Measurements from ENCODE around the gene WHRN. TPM values are rescaled to one million over a fixed set of nuclear protein-coding genes. Genes with fewer than 3 reads are reported as not detected.
A peak's percentile ranks its signal among the peaks of the same experiment; 100 is the strongest.

Gene WHRN
- total and polyA plus RNA-seq, 2 of the 13 experiments (the other 11 are each of a cell fraction or from before 2014, with no cell fraction given): 2.3 to 5.3 TPM

GRCh38 chr9:114403153-114403756 lies 102.0 kb downstream of the WHRN start (continued):
- TF ChIP-seq ATF2 (CRISPR knock-in tag; IDR thresholded peaks at IDR 0.05) (no peak), FOXM1 (CRISPR knock-in tag; IDR thresholded peaks at IDR 0.05) (no peak), ZNF720 (CRISPR knock-in tag; IDR thresholded peaks at IDR 0.05) (no peak)

- FAIRE-seq (peak; percentile 90), ATAC-seq (peak; percentile 55), DNase-seq (ENCODE audit: low spot score) (peak; percentile 77)
- peak overlapping the region; percentile 60 for H2AFZ ChIP-seq (ENCODE audit: low read length)
- ChIA-PET POLR2A (interaction anchor here (0.9 to 1.9 kb wide), 4 partner anchors 9 to 186 kb away, joined by 4 to 5 read pairs (median 4); partner anchors contain the start of genes AKNA and ATP6V1G1), CTCF (ENCODE audit: low intra/inter-chr PET ratio, low total read pairs) (no interaction called here)
- BruUV-seq (replicated peaks): no TSS peak
- peaks cover 63% of the 10 kb centered on the region for H3K4me1 ChIP-seq (ENCODE audit: insufficient read depth, low read length)
- 14% methylated on average over 6 of the region's 7 CpGs for WGBS (ENCODE audit: low lambda C conversion rate)
- H3K4me3 ChIP-seq (replicated peaks in 1 of 3; ENCODE audit: insufficient read depth in 1 of 3, low read depth in 2 of 3, low read length in 3 of 3): peak overlapping the region in 1 of 3 experiments; percentile 44; a peak in 2 of 6 replicates
- H3K4me2 ChIP-seq (ENCODE audit: low read depth, low read length): peak overlapping the region; percentile 69
- no peaks in the 10 kb centered on the region for H3K36me3 ChIP-seq (replicated peaks in 1 of 2; ENCODE audit: control insufficient read depth in 1 of 2, insufficient read depth in 2 of 2, low read length in 2 of 2)
- intact Hi-C loops (cut with micrococcal nuclease; ENCODE audit: unreplicated experiment) (loop anchor here (10.0 kb wide), 2 partner anchors 613 to 1833 kb away; no protein-coding TSS in a partner anchor), in situ Hi-C loops (cut with HindIII; ENCODE audit: extremely low pct_ligation_motif_present, low pct_unique_long_range_greater_than_20kb) (loop anchor here (10.0 to 25.0 kb wide), 3 partner anchors 103 to 511 kb away; partner anchors contain the start of genes TEX53 and WHRN)
- H3K9ac ChIP-seq (ENCODE audit: insufficient read depth, low read depth, low read length): peak overlapping the region; percentile 19; the same call in 1 of the 2 replicates
- no peaks in the 10 kb centered on the region for H3K27me3 ChIP-seq (ENCODE audit: control insufficient read depth in 1 of 2, insufficient read depth in 2 of 2, low read length in 2 of 2)
- H3K27ac ChIP-seq (ENCODE audit: extremely low read length, insufficient read depth, low read length): peak overlapping the region; percentile 52
- no peaks in the 10 kb centered on the region for H3K79me2 ChIP-seq (ENCODE audit: insufficient read depth, low read length)
- H3K9me3 ChIP-seq (ENCODE audit: low read length): no peaks in the 10 kb centered on the region
- no peaks in the 10 kb centered on the region for H4K20me1 ChIP-seq (ENCODE audit: insufficient read depth, low read length)
- TF ChIP-seq PAXIP1 (CRISPR knock-in tag; conservative IDR thresholded peaks at IDR 0.05) (peak; percentile 72), FOXP1 (IDR thresholded peaks at IDR 0.05) (no peak), FOXP1 (CRISPR knock-in tag; IDR thresholded peaks at IDR 0.05) (no peak), ZBTB42 (CRISPR knock-in tag; IDR thresholded peaks at IDR 0.05) (no peak), CHD4 (IDR thresholded peaks at IDR 0.05; ENCODE audit: borderline replicate concordance, low read length) (no peak), NFYC (CRISPR knock-in tag; IDR thresholded peaks at IDR 0.05) (no peak), ZNF343 (CRISPR knock-in tag; IDR thresholded peaks at IDR 0.05) (no peak), NCOA2 (CRISPR knock-in tag; IDR thresholded peaks at IDR 0.05) (no peak), ZNF552 (CRISPR knock-in tag; IDR thresholded peaks at IDR 0.05; ENCODE audit: borderline replicate concordance) (no peak), KAT8 (CRISPR knock-in tag; IDR thresholded peaks at IDR 0.05) (peak; percentile 53; the same call in 1 of the 2 replicates), PITX1 (CRISPR knock-in tag; IDR thresholded peaks at IDR 0.05) (0 out of 2 replicates have a peak, but pooled peaks have one; percentile 33), RXRA (CRISPR knock-in tag; IDR thresholded peaks at IDR 0.05) (no peak), ZSCAN21 (CRISPR knock-in tag; IDR thresholded peaks at IDR 0.05; ENCODE audit: borderline replicate concordance) (no peak), ZNF354B (CRISPR knock-in tag; IDR thresholded peaks at IDR 0.05) (no peak), PRMT3 (CRISPR knock-in tag; IDR thresholded peaks at IDR 0.05; ENCODE audit: borderline replicate concordance, low read depth) (no peak), HDAC1 (CRISPR knock-in tag; IDR thresholded peaks at IDR 0.05) (no peak), ZNF740 (CRISPR knock-in tag; IDR thresholded peaks at IDR 0.05) (no peak)
Observed at GRCh38 chr9:114401344-114401743, 103.9 kb downstream of the WHRN start.

Data from HepG2 (cell line).